HepG2 (cell line): ENCODE measurements around the gene DGKG. TPM values are rescaled to one million over a fixed set of nuclear protein-coding genes. Genes with fewer than 3 reads are reported as not detected.

ENCODE experiments used
- ATAC-seq: fragments of 200-7000 bp; cut with Tn5 transposase; 3 replicates; pipeline ENCODE4 v1.9.1; 2020; ENCODE audit warnings: mild to moderate bottlenecking, moderate library complexity
- BruUV-seq: library from RNA; stranded (reverse); fragments of 400-500 nt; replicated peaks from 2 replicates; lab custom pipeline; 2021; lab: Mats Ljungman, UMichigan
- CTCF ChIA-PET: fragments of 300-600 bp; formaldehyde crosslinking; extraction: SDS; loops from one replicate; lab custom pipeline; 2021; ENCODE audit warnings: low total read pairs, inconsistent platforms, low intra/inter-chr PET ratio; lab: Yijun Ruan, JAX
- POLR2A ChIA-PET: fragments of 350-600 bp; sonication (Branson Sonifier 250); formaldehyde crosslinking; loops from one replicate; lab custom pipeline; 2020; ENCODE audit warnings: antibody characterized with exemption, inconsistent platforms; lab: Yijun Ruan, JAX
- DNase-seq: peaks from one replicate; pipeline ENCODE4 v3.0.0-alpha.2; 2015; ENCODE audit warnings: low spot score
- FAIRE-seq: peaks from 3 replicates; lab custom pipeline; 2011; peaks lifted over from hg19 to GRCh38; lab: Jason Lieb, UNC
- H2AFZ ChIP-seq: one replicate; pipeline ENCODE4 v1.6.1; 2011; ENCODE audit warnings: low read length, inconsistent platforms
- H3K27ac ChIP-seq: fragments of 300-600 bp; 3 replicates; pipeline ENCODE4 v1.8.0; 2011; ENCODE audit warnings: mixed run types, mild to moderate bottlenecking, mixed read lengths, low read length, inconsistent platforms; ENCODE audit not compliant: insufficient read depth; ENCODE audit errors: extremely low read length
- H3K27me3 ChIP-seq, 2 experiments: fragments of 200-600 bp in 1 of 2; 2 replicates in 1 of 2; 3 replicates in 1 of 2; pipeline versions ENCODE4 v1.6.0 to v1.8.0; 2011; ENCODE audit warnings: low read length in 2 of 2, mild to moderate bottlenecking in 2 of 2, moderate library complexity in 2 of 2, inconsistent platforms in 1 of 2; ENCODE audit not compliant: insufficient read depth in 2 of 2, control insufficient read depth in 1 of 2
- H3K36me3 ChIP-seq, 2 experiments: fragments of 200-600 bp in 1 of 2; replicated peaks in 1 of 2; 2 replicates in 1 of 2; 3 replicates in 1 of 2; pipeline versions ENCODE4 v1.5.1 to v1.8.0; 2011; ENCODE audit warnings: low read length in 2 of 2, inconsistent platforms in 1 of 2; ENCODE audit not compliant: insufficient read depth in 2 of 2, control insufficient read depth in 1 of 2
- H3K4me1 ChIP-seq: 2 replicates; pipeline ENCODE4 v1.5.1; 2012; ENCODE audit warnings: low read length, inconsistent platforms; ENCODE audit not compliant: insufficient read depth
- H3K4me2 ChIP-seq: 2 replicates; pipeline ENCODE4 v1.6.0; 2011; ENCODE audit warnings: low read depth, low read length, inconsistent platforms
- H3K4me3 ChIP-seq, 3 experiments: fragments of 200-600 bp in 1 of 3; sonication (generic), shearing (Covaris generic) in 1 of 3; replicated peaks in 1 of 3; 2 replicates each; pipeline ENCODE4 v1.5.1; 2011 to 2016; ENCODE audit warnings: low read length in 3 of 3, inconsistent platforms in 2 of 3, low read depth in 2 of 3, mild to moderate bottlenecking in 2 of 3, control low read depth in 1 of 3, mixed read lengths in 1 of 3; ENCODE audit not compliant: insufficient read depth in 1 of 3
- H3K79me2 ChIP-seq: one replicate; pipeline ENCODE4 v1.6.1; 2011; ENCODE audit warnings: low read length, inconsistent platforms; ENCODE audit not compliant: insufficient read depth
- H3K9ac ChIP-seq: 2 replicates; pipeline ENCODE4 v1.6.0; 2011; ENCODE audit warnings: mild to moderate bottlenecking, low read depth, low read length, inconsistent platforms; ENCODE audit not compliant: insufficient read depth
- H3K9me3 ChIP-seq: 2 replicates; pipeline ENCODE4 v1.5.1; 2012; ENCODE audit warnings: mild to moderate bottlenecking, low read length
- H4K20me1 ChIP-seq: 2 replicates; pipeline ENCODE4 v1.6.0; 2011; ENCODE audit warnings: inconsistent platforms, mild to moderate bottlenecking, low read length, moderate library complexity; ENCODE audit not compliant: insufficient read depth
- CC2D1A ChIP-seq: sonication (generic); formaldehyde crosslinking; IDR thresholded peaks from 2 replicates; pipeline ENCODE4 v1.8.1; 2023; ENCODE audit warnings: mild to moderate bottlenecking, missing genetic modification reagents
- FOXP4 ChIP-seq: sonication (generic); formaldehyde crosslinking; IDR thresholded peaks from 2 replicates; pipeline ENCODE4 v1.4.0; 2020; ENCODE audit warnings: missing genetic modification reagents
- GATAD2A ChIP-seq: IDR thresholded peaks from 2 replicates; pipeline ENCODE4 v1.6.1; 2016
- GZF1 ChIP-seq: sonication (generic); formaldehyde crosslinking; IDR thresholded peaks from 2 replicates; pipeline ENCODE4 v1.5.1; 2020; ENCODE audit warnings: mild to moderate bottlenecking, missing genetic modification reagents
- HDAC2 ChIP-seq: sonication (generic); formaldehyde crosslinking; IDR thresholded peaks from 2 replicates; pipeline ENCODE4 v1.4.0; 2020; ENCODE audit warnings: missing genetic modification reagents
- HMGXB4 ChIP-seq, 2 experiments: sonication (generic) in 1 of 2; formaldehyde crosslinking in 1 of 2; IDR thresholded peaks; 2 replicates each; pipeline versions ENCODE4 v1.4.0 to v1.6.1; 2018 to 2020; ENCODE audit warnings: missing genetic modification reagents in 2 of 2, borderline replicate concordance in 1 of 2, low read depth in 1 of 2, mild to moderate bottlenecking in 1 of 2, missing biosample characterization in 1 of 2
- HNF4A ChIP-seq: sonication (generic); formaldehyde crosslinking; IDR thresholded peaks from 2 replicates; pipeline ENCODE4 v1.4.0; 2020; ENCODE audit warnings: missing genetic modification reagents
- HNF4G ChIP-seq, 2 experiments: sonication (generic) in 1 of 2; formaldehyde crosslinking in 1 of 2; IDR thresholded peaks; 2 replicates each; pipeline versions ENCODE4 v1.4.0 to v1.6.1; 2011 to 2020; ENCODE audit warnings: borderline replicate concordance in 2 of 2, low read depth in 2 of 2, mild to moderate bottlenecking in 2 of 2, low read length in 1 of 2, missing genetic modification reagents in 1 of 2, moderate library complexity in 1 of 2
- KLF6 ChIP-seq: IDR thresholded peaks from 2 replicates; pipeline ENCODE4 v1.8.0; 2016; ENCODE audit warnings: missing biosample characterization, missing genetic modification reagents
- NR2F2 ChIP-seq: IDR thresholded peaks from 2 replicates; pipeline ENCODE4 v1.6.1; 2012; ENCODE audit warnings: low read depth, inconsistent platforms, borderline replicate concordance
- NR2F6 ChIP-seq, 2 experiments: IDR thresholded peaks; 2 replicates each; pipeline ENCODE4 v1.6.1; 2016; ENCODE audit warnings: antibody characterized with exemption in 1 of 2, mild to moderate bottlenecking in 1 of 2
- SNRNP70 ChIP-seq: fragments of 200-400 bp; formaldehyde crosslinking; IDR thresholded peaks from 2 replicates; pipeline ENCODE4 v1.6.1; 2017; ENCODE audit warnings: mild to moderate bottlenecking, low read depth, low read length, moderate library complexity
- SP5 ChIP-seq: IDR thresholded peaks from 2 replicates; pipeline ENCODE4 v1.6.1; 2016; ENCODE audit warnings: low read depth, borderline replicate concordance
- ZBTB34 ChIP-seq: sonication (generic); formaldehyde crosslinking; IDR thresholded peaks from 2 replicates; pipeline ENCODE4 v1.8.0; 2022; ENCODE audit warnings: mild to moderate bottlenecking, missing genetic modification reagents
- ZNF235 ChIP-seq: sonication (generic); formaldehyde crosslinking; IDR thresholded peaks from 2 replicates; pipeline ENCODE4 v1.8.1; 2023; ENCODE audit warnings: mild to moderate bottlenecking, missing genetic modification reagents, borderline replicate concordance
- ZNF3 ChIP-seq: IDR thresholded peaks from 2 replicates; pipeline ENCODE4 v1.7.0; 2017; ENCODE audit warnings: inconsistent platforms
- ZNF615 ChIP-seq: sonication (generic); formaldehyde crosslinking; IDR thresholded peaks from 2 replicates; pipeline ENCODE4 v1.5.0; 2020; ENCODE audit warnings: mild to moderate bottlenecking, missing genetic modification reagents, borderline replicate concordance
- ZSCAN21 ChIP-seq: sonication (generic); formaldehyde crosslinking; IDR thresholded peaks from 2 replicates; pipeline ENCODE4 v1.8.0; 2022; ENCODE audit warnings: mild to moderate bottlenecking, missing genetic modification reagents, moderate library complexity, borderline replicate concordance
- WGBS: methylation state at CpG from one replicate; pipeline ENCODE4 v1.1.6; 2017; ENCODE audit warnings: low lambda C conversion rate; 5-methylcytosine and 5-hydroxymethylcytosine counted together
- in situ Hi-C: cut with HindIII; loops from 2 replicates; pipeline ENCODE4 v1.10.0; 2017; ENCODE audit warnings: low pct_unique_long_range_greater_than_20kb; ENCODE audit not compliant: extremely low pct_ligation_motif_present
- intact Hi-C: fragments of 100-400 bp; cut with micrococcal nuclease; formaldehyde crosslinking; loops from one replicate; pipeline ENCODE4 v1.10.0; 2022; ENCODE audit not compliant: unreplicated experiment
- polyA plus RNA-seq, 8 experiments: library from polyadenylated mRNA; depleted of rRNA in 3 of 8; stranded (reverse) in 7 of 8; unstranded in 1 of 8; fragments of >200 nt; fragmentation: Illumina TruSeq in 4 of 8; extraction: Trizol in 4 of 8; gene quantifications; 2 replicates each; pipeline versions ENCODE4 v1.2.1 to v1.2.3, GENCODE V29; 2011 to 2016; ENCODE audit warnings: low read depth in 4 of 8, missing spikeins in 1 of 8, mixed read lengths in 1 of 8; ENCODE audit not compliant: insufficient read depth in 1 of 8
- total RNA-seq, 5 experiments: library from RNA; depleted of rRNA; stranded (reverse); fragments of >200 nt; fragmentation: Illumina TruSeq; extraction: Trizol; gene quantifications; 2 replicates each; pipeline ENCODE4 v1.2.3, GENCODE V29; 2016; ENCODE audit warnings: low read depth in 1 of 5

Gene DGKG
- total and polyA plus RNA-seq, 2 of the 13 experiments (the other 11 are each of a cell fraction or from before 2014, with no cell fraction given), result 3.8 to 6.2 TPM

GRCh38 chr3:186362537-186362842 lies 456 bp upstream of the DGKG start:
- ChIA-PET POLR2A (interaction anchor here (1.3 kb wide), 1 partner anchor 10 kb away, joined by 3 read pairs; no protein-coding TSS in a partner anchor), CTCF (no interaction called here)
- Histone ChIP-seq H4K20me1 (no peaks in the 10 kb centered on the region), H3K4me1 (peaks cover 67% of the 10 kb centered on the region), H3K4me2 (peak overlapping the region; percentile 83), H3K9me3 (no peaks in the 10 kb centered on the region), H3K27me3 (peaks cover 5 to 54% of the 10 kb centered on the region in 2 experiments), H3K27ac (no peak overlapping the region), H2AFZ (no peak overlapping the region), H3K4me3 (peak overlapping the region; percentile 52 to 72 (median 62)), H3K9ac (no peak overlapping the region), H3K36me3 (no peaks in the 10 kb centered on the region), H3K79me2 (no peaks in the 10 kb centered on the region)
- in situ Hi-C loops (no loop called here), intact Hi-C loops (no loop called here)
- 0% methylated on average over 8 of the region's 9 CpGs for WGBS
- TF ChIP-seq HNF4A (0 out of 2 replicates have a peak, but pooled peaks have one; percentile 30), SNRNP70 (no peak), GATAD2A (CRISPR knock-in tag) (0 out of 2 replicates have a peak, but pooled peaks have one; percentile 16), CC2D1A (CRISPR knock-in tag) (no peak), ZBTB34 (no peak), KLF6 (CRISPR knock-in tag) (no peak), ZNF615 (CRISPR knock-in tag) (no peak), NR2F2 (peak; percentile 54; the same call in 1 of the 2 replicates), HNF4G (IDR thresholded peaks at IDR 0.05; ENCODE audit: borderline replicate concordance, low read depth, low read length) (peak; percentile 35; the same call in 1 of the 2 replicates), HNF4G (CRISPR knock-in tag; IDR thresholded peaks at IDR 0.05; ENCODE audit: borderline replicate concordance, low read depth) (no peak), NR2F6 (IDR thresholded peaks at IDR 0.05) (peak; percentile 44; the same call in 1 of the 2 replicates), NR2F6 (CRISPR knock-in tag; IDR thresholded peaks at IDR 0.05) (peak; percentile 47; the same call in 1 of the 2 replicates), HDAC2 (0 out of 2 replicates have a peak, but pooled peaks have one; percentile 3), GZF1 (CRISPR knock-in tag) (peak; percentile 98), ZNF3 (CRISPR knock-in tag) (no peak), FOXP4 (CRISPR knock-in tag) (0 out of 2 replicates have a peak, but pooled peaks have one; percentile 23), SP5 (CRISPR knock-in tag) (0 out of 2 replicates have a peak, but pooled peaks have one; percentile 8), HMGXB4 (CRISPR knock-in tag; IDR thresholded peaks at IDR 0.05; ENCODE audit: borderline replicate concordance in 1 of 2, low read depth in 1 of 2) (no peak), ZNF235 (CRISPR knock-in tag) (no peak), ZSCAN21 (CRISPR knock-in tag) (no peak)
- FAIRE-seq (no peak), DNase-seq (peak; percentile 36), ATAC-seq (peak; percentile 25; the same call in 2 of the 3 replicates)
- no TSS peak for BruUV-seq
